DMS53 treated with DMSO at 0.1 percent for 48 hours (cell line): Measurements from ENCODE around the gene DUS1L.

Experiments used
- DNase-seq: peaks from one replicate; lab custom pipeline; 2025; ENCODE audit not compliant: unreplicated experiment; lab: John Stamatoyannopoulos, UW

Gene DUS1L

GRCh38 chr17:82016061-82016874 is 49.3 kb downstream of the DUS1L start:
- DNase-seq, result no peak

DNA sequence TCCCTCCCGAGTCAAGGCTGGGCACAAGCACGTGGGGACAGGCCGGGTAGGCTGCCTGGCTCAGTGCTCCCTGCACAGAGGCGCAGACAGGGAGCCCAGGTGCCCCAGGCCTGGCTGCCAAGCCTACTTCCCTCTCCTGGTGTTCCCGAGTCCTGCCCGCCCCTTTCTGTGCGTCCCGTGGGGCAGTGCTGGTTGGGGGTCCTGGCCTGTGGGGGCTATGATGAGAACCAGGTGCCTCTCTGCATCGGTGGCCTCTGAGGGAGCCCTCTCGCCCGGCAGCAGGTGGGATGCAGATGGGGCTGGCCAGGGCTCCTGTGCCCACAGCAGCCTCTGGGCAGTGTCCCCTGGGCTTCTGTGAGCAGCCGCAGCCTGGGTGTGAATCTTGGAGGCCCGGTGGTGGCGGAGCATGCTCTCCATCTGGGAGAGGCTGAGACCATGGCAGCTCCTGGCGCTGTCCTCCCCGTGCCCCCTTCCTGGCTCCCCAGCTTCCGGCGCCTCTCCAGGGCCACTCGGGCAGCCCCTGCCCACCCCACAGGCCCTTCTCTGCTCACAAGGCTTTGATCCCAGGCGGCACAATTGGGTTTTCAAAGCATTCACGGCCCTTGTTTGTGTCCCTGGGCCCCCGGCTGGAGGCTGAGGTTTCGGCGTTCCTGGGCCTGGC is 50.2 kb downstream of the DUS1L start:
- DNase-seq, result no peak

DNA sequence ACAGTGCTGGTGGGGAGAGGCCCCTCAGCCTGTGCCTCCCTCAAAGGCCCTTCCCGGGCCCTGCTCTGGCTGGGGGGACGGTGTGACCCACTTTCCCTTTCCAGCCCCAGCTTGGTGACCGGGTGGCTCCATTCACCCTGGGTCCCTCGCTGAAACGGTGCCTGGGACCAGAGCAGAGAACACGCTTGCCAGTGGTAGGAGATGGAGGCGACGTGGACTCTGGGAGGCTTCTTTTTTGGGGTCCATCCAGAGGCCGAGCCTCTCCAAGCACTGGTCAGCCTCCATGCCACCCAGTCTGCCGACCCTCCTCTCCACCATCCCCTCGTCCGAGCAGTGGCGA is 50.7 kb downstream of the DUS1L start:
- no peak for DNase-seq

DNA sequence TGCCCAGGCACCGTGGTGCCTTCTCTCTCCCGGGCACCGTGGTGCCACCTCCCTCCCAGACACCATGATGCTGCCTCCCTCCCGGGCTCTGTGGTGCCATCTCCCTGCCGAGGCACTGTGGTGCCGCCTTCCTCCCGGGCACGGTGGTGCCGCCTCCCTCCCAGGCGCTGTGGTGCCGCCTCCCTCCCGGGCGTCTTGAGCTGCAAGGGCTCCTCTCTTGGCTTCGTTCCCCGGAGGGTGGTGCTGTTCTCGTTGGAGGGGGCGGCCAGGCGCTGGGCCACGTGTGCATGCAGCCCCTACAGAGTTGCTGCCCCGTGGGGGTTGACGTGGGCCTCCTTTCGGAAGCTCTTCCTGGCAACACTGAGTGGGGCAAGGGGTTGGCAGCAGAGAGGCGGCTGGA is 51.2 kb downstream of the DUS1L start:
- DNase-seq, result no peak

- DNase-seq, result no peak
Measured at GRCh38 chr17:82013772-82014321, 51.8 kb downstream of the DUS1L start.

- DNase-seq, result no peak
Measured at GRCh38 chr17:82013341-82013740, 52.3 kb downstream of the DUS1L start.

- DNase-seq, result no peak
Measured at GRCh38 chr17:82012640-82013295, 52.8 kb downstream of the DUS1L start.

DNA sequence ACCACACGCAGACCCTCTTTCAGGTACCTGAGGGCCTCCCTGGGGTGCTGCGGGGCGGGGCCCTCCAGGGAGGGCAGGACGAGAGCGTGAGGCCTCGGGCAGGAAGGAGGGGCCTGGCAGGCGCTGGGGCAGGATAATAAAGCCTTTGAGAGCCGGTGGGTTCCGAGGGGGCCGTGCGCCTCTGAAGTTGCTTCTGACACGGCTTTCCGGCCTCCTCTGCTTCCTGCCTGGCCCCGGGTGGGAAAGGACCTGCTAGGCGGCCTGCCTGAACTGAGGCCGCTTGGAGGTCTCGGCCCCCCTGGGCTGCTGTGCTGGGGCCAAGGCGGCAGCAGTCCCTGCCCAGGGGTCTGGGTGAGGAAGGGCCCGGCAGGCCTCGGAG is 53.4 kb downstream of the DUS1L start:
- no peak for DNase-seq

- no peak for DNase-seq
Measured at GRCh38 chr17:82011617-82012187, 53.9 kb downstream of the DUS1L start.

GRCh38 chr17:82010575-82011525 is 54.8 kb downstream of the DUS1L start:
- no peak for DNase-seq

GRCh38 chr17:82009413-82009812 is 56.2 kb downstream of the DUS1L start:
- DNase-seq, result no peak

DNA sequence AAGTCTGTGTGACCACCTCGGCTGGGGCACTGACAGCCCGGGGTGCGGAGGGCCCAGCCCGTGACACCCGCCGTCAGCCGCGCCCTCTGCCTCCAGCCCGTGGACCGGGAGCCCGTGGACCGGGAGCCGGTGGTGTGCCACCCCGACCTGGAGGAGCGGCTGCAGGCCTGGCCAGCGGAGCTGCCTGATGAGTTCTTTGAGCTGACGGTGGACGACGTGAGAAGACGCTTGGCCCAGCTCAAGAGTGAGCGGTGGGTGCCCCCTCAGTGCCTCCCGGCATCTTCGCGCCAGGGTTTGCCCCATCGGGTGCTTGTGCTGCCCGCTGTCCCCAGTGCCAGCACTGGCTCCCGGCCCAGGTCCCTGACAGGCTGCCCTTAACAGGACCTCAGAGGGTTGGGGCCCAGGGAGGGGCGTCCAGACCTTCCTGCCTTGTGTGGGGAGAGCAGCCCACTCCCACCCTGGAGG is 56.6 kb downstream of the DUS1L start:
- no peak for DNase-seq

DNA sequence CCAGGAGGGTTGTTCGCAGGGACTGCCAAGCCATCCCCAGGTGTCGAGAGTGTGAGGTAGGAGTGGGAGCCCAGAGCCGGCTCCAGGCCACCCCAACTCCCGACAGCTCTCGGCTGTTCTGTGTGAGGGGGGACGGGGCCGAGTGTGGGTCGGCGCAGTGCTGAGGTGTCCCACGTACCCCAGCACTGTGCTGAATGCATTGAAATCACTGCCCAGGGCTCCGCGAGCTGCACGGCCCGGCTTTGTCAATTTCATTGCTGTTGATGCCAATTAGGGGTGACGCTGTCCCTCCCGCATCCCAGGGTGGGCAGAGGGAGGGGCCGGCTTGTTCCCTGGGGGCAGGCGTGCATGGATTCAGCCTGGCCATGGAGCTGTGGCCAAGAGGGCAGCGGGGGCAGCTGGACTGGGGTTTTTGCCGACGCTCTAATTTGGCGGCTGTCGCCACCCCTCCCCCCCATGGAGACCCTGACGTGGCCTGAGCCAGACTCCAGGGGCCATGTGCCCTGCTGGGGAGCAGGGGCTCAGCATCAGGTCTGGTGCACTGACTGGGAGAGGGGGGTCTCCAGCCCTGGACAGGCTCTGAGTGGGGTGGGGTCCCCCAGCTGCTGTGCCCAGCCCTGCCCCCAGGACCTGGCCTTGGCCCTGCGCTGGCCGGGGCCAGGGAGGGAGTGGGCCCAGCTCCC is 57.2 kb downstream of the DUS1L start:
- DNase-seq, result no peak
